HG02623 (cell line): ENCODE data around the gene MIB1.

Experiments
- ATAC-seq: cut with Tn5 transposase; IDR thresholded peaks from one replicate; pipeline ENCODE4 v1.9.1; 2021; ENCODE audit warnings: moderate library complexity; ENCODE audit not compliant: unreplicated experiment

MIB1 gene

DNA sequence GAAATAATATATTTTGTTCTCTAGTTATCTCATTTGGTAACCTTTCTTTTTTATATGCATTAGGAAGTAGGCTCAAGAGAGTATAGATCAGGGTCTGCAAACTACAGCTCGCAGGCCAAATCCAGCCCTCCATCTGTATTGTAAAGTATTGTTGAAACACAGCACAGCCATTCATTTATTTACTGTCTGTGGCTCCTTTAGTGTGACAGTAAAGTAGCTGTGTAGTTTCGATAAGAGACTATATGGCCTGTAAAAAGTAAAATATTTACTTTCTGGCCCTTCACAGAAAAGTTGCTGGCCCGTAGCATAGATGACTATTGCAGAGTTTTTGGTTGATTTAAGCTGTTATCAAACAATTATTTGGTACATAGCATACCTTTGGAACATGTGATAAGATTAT lies 67.6 kb downstream of the MIB1 start:
- ATAC-seq = no peak

- ATAC-seq = no peak
Observed at GRCh38 chr18:21809725-21810124, 69.1 kb downstream of the MIB1 start.

- ATAC-seq = no peak
Observed at GRCh38 chr18:21815101-21815500, 74.5 kb downstream of the MIB1 start.

DNA sequence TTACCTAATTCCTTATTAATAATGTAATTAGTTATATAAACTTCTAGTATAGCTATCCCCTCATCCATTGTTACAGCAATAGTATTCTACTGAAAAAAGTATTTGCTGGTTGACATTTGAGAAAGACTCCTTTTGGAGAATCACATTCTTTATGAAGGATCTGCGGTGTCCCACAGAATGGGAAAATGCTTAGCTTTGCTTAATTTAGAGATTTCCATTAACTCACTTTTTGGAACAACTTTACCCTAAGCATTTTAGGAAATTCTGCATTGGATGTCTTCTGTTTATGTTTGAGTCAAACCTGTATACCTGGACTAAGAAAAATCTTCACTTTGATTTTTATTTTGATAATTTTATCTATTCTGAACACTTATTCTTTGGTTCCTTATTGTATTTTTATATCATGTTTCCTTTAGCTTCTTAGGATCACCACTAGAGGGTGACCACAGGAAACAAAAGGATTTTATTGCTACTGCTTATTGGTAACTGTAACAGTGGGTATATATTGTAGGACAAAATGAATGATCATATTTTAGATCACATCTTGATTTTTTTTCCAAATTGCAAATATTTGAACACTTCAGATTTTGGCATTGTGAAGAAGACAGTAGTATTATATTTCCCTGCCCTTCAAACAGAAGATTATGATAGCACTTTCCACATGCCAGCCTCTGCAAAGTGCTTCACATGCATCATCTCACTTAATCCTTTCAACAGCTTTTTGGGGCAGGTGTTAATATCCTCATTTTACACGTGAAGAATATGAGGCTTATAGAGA lies 79.6 kb downstream of the MIB1 start:
- ATAC-seq = no peak

- no peak for ATAC-seq
Observed at GRCh38 chr18:21820811-21821143, 80.2 kb downstream of the MIB1 start.

GRCh38 chr18:21823848-21824247 lies 83.3 kb downstream of the MIB1 start:
- ATAC-seq = no peak

DNA sequence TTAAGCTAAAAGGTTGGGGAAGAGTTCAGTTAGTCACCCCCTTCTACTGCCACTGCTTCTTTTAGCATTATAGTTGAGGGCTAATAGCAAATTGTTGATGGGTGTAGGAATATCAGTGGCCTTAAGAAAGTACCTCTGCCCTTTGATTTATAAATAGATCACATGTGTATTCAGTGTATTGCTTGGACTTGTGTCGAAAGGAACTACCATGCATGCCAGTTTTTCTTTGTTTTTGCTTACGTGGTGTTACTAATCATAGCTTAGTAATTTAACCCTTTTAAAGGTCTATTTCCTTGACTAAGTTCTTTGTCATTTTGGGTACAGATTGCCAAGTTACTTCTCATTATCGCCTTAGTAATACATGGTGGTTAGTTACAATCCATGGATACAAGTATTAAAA lies 85.6 kb downstream of the MIB1 start:
- no peak for ATAC-seq

DNA sequence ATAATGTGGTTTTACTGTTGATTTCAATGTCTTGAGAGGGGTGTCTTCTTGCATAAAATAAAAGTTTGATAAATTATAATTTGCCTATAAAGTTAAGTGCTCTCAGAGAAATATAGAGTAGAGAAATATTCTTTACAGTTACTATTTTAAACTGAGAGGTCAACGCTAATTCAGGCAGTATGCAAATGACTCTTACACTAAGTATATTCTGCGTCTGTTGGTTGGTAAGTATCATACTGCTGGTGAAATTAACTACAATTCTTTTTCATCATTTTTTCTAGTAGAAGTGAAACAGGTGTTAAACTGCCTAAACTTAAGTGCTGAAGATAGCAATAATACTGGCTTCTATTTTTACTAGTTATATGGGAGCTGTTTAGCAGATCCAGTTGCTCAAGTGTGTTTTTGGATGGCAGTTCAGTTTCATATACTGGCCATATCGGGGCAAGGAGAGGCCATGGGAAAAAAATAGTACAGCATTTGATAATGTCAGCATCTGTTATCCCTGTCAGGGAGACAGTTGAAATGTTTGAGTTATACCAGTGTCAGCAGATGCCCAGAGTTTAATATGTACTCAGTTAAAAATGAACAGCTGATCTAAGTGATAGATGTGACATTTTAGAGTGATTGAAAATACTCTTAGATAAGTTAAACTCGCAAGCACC lies 86.2 kb downstream of the MIB1 start:
- ATAC-seq = no peak

GRCh38 chr18:21830532-21830931 lies 89.9 kb downstream of the MIB1 start:
- ATAC-seq = no peak

DNA sequence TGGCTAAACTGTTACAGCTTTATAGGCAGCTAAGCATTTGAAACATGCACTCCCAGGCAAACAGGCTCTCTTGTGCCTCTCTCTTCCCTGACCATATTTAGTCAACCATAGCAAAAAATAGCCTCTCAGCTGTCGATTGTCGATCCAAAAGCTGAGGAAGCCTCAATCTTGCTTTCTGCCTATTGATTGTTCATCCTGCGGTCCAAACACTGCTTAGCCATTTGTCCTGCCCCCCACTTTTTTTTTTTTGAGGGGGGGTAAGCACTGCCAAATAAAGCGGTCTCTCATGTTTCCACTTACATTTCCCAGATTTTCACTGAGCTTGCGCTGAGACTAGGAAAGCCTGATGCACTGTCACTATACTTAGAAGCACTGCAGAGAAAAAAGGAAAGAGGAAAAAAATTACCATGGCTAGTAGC lies 90.8 kb downstream of the MIB1 start:
- no peak for ATAC-seq

DNA sequence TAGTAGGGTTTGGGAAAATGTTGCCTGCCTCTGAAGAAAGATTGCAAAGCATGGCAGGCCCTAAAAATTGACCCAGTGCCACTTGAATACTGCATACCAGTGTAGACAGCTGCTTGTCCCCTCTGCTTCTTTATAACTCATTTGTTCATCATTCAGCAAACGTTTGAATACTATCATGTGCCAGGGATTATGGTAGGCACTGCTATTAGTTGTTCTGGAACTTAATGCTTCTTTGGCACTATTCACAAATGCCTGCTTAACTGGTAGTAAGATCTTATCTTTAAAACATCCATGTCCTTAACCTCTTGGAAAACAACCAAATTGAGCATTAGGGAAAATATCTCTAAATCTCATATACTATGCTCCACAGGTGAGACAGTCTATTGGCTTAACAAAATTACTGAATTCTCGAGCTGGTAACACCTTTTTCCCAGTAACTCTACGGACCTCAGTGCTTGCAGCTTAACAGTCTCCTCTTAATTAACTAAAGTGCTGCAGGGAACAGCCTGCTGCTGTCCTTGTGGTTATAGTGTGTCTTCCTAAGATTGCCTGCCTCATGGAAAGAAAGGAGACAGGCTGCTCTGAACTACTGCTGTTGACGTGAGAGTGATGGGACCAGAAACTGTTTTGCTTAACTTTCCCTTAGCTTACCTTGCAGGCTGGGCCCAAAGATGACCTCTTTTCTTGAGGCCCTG lies 93.2 kb downstream of the MIB1 start:
- no peak for ATAC-seq

GRCh38 chr18:21834299-21834660 lies 93.7 kb downstream of the MIB1 start:
- no peak for ATAC-seq

GRCh38 chr18:21841570-21841969 lies 101.0 kb downstream of the MIB1 start:
- no peak for ATAC-seq

- ATAC-seq = no peak
Observed at GRCh38 chr18:21843341-21843740, 102.7 kb downstream of the MIB1 start.

DNA sequence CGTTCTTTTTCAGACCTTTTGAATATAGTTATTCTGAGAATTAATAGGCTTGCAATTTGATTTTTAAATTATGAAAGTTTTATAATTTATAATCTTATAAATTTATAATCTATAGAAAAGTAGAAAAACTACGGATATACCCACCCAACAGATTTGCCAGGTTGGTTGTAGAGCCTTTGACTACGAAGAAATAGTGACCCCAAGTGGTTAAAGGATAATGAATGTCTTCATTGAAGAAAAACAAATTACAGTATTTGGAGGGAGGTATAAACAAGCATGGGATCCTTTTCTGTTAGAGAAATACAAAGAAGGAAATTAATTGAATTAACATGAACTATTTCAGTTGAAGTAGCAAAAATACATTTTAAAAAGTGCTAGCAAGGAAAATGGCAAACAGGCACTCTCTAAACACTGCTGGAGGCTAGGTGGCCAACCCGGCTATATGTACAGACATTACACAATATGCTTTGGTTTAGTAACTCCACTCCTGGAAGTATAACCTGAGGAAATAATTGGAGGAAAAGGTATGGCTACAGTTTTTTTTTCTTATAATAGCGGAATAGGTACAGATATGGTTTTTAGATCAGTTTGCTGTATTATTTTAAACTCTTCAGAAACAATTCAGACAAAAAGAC lies 110.9 kb downstream of the MIB1 start:
- no peak for ATAC-seq

DNA sequence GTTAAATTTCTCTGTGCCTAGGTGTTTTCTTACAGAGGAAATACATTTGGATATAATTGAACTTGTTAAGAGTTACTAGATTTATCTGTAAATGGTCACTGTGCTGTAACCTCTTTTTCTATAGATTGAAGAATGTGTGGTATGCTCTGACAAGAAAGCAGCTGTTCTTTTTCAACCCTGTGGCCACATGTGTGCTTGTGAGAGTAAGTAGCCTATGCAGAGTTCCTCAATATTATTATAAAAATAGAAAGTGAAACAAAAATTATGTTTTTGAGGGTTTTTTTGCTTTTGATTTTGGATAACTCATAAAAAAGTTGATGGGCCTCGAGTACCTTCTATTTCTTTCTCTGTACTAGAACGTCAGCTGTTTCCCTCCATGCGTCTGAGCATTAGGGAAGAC lies 112.4 kb downstream of the MIB1 start:
- ATAC-seq = peak; percentile 90

DNA sequence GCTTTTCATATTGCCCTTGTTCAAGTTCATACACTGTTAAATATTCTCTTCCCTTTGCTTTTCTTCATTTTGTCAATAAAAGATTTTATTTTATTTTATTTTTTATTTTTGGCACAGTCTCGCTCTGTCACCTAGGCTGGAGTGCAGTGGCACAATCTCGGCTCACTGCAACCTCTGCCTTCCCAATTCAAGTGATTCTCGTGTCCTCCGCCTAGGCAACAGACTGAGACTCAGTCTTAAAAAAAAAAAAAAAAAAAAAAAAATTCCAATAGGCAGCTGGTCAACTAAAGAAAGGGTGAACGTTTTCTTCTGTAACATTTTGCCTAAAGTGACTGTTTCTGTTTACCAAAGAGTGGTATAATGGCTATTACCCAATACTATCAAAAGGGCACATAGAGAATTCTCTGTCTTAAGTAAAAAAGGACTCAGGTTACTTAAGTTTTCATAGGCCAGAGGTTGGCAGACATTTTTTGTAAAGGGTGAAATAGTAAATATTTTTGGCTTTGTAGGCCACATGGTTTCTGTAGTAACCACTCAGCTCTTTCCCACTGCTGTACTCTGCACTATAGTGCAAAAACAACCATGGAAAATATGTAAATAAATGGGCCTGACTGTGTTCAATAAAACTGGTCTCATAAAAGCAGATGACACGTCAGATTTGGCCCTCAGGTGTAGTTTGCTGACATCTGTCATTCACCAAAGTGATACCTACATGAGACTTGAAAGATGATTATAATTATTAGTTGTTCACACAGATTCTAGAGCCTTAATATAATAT lies 113.4 kb downstream of the MIB1 start:
- no peak for ATAC-seq

- ATAC-seq = no peak
Observed at GRCh38 chr18:21855432-21855831, 114.8 kb downstream of the MIB1 start.

DNA sequence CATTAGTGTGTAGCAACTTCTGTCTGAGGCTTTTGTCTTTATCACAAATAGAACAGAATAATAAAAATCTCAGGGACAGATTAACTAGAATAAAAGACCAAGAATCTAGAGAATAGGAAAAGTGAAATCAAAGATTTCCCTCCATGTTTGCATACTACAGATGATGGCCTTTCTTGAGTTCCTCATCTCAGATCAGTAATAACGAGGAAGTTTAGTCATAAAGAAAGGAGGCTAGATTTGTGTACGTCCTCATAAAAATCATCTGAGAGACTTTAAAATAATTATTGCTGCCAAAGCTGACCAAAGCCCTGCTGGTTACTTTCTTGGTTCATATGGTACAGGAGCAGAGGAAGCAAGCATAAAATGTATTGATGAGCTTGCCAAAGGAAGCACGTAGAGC lies 117.3 kb downstream of the MIB1 start:
- ATAC-seq = no peak

GRCh38 chr18:21858544-21858943 lies 118.0 kb downstream of the MIB1 start:
- ATAC-seq = no peak

- ATAC-seq = no peak
Observed at GRCh38 chr18:21864386-21864785, 123.8 kb downstream of the MIB1 start.
